ENCODE measurements around the gene NELL2. TPM values are rescaled to one million over a fixed set of nuclear protein-coding genes. Genes with fewer than 3 reads are reported as not detected.

Gene NELL2
- polyA plus RNA-seq, 1 experiment, result 0.43 TPM

DNA sequence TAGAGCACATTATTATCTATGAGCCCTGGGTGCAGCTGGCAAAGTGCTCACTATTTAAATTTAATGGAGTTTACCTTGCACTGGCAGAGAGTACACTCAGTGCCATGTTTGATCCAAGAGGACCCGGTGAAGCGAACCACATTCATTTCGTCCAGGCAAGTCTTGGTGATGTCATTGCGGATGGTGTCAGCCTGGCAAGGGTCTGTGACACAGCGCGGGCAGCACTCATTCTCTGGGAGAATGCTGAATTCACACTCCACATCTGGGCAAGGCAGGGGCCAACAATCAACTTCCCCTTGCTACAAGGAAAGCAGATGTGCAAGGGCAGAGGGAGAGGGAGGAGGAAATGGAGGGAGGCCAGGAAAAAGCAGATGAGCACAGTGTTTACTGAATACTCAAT lies 356.2 kb downstream of the NELL2 start:
- Histone ChIP-seq H3K27me3 (ENCODE audit: control insufficient read depth, insufficient read depth, low read length) (no peaks in the 10 kb centered on the region), H3K9me3 (ENCODE audit: control insufficient read depth, insufficient read depth, low read length) (no peaks in the 10 kb centered on the region), H3K4me3 (ENCODE audit: low read depth, low read length) (no peak overlapping the region), H3K27ac (ENCODE audit: low read depth, low read length) (no peak overlapping the region)
- no peak for DNase-seq (ENCODE audit: low read depth, low spot score)
- ChIA-PET CTCF (no interaction called here), POLR2A (no interaction called here)
- TF ChIP-seq, protein P1, sequence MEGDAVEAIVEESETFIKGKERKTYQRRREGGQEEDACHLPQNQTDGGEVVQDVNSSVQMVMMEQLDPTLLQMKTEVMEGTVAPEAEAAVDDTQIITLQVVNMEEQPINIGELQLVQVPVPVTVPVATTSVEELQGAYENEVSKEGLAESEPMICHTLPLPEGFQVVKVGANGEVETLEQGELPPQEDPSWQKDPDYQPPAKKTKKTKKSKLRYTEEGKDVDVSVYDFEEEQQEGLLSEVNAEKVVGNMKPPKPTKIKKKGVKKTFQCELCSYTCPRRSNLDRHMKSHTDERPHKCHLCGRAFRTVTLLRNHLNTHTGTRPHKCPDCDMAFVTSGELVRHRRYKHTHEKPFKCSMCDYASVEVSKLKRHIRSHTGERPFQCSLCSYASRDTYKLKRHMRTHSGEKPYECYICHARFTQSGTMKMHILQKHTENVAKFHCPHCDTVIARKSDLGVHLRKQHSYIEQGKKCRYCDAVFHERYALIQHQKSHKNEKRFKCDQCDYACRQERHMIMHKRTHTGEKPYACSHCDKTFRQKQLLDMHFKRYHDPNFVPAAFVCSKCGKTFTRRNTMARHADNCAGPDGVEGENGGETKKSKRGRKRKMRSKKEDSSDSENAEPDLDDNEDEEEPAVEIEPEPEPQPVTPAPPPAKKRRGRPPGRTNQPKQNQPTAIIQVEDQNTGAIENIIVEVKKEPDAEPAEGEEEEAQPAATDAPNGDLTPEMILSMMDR (IDR thresholded peaks at IDR 0.05; ENCODE audit: low read depth, low read length), result no peak

DNA sequence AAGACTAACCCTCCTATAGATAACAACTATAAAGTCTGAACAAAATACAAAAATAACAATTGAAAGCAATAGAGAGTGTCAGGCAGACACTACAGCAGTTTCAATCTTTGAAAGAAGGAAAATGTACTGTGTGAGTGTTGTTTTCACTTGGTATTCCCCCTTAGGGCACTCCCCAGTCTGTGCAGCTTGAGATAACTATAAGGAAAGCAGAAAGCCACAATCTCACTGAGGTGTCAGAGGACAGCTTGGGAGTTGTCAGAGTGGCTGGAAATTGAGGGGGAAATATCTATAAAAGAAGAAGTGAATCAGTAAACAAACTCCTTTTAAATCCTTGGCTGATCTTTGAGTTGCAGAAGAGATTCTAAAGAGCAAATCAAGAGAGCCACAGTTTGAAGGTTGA lies 364.8 kb downstream of the NELL2 start:
- POLR2A ChIA-PET, result no interaction called here
- TF ChIP-seq, protein P1 (IDR thresholded peaks at IDR 0.05; ENCODE audit: low read depth, low read length), result no peak
- CTCF ChIA-PET, result interaction anchor here (1.5 kb wide), 1 partner anchor 496 kb away, joined by 4 read pairs; no protein-coding TSS in a partner anchor
- Histone ChIP-seq H3K27ac (ENCODE audit: low read depth, low read length) (no peak overlapping the region), H3K27me3 (ENCODE audit: control insufficient read depth, insufficient read depth, low read length) (no peaks in the 10 kb centered on the region), H3K4me3 (ENCODE audit: low read depth, low read length) (no peak overlapping the region), H3K9me3 (ENCODE audit: control insufficient read depth, insufficient read depth, low read length) (no peaks in the 10 kb centered on the region)
- no peak for DNase-seq (ENCODE audit: low read depth, low spot score)

DNA sequence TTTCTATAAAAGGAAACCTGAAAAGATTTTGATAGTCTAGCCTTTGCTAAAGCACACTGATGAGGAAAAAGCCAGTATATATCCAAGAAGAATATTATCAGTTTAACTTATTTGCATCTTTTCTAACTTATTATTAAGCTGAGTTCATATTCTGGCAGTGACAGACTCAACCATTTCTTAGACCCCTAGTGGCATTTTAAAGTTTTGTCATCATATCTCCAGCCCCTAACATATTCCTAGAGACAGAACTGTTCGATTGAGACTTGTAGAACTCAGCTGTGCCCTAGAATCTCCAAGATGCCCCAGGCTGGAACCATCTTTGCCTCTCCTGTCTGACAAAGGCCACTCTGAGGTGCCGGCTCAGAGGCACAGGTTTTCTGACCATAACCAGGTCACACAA lies 365.6 kb downstream of the NELL2 start:
- Histone ChIP-seq H3K27me3 (ENCODE audit: control insufficient read depth, insufficient read depth, low read length) (no peaks in the 10 kb centered on the region), H3K4me3 (ENCODE audit: low read depth, low read length) (no peak overlapping the region), H3K9me3 (ENCODE audit: control insufficient read depth, insufficient read depth, low read length) (no peaks in the 10 kb centered on the region), H3K27ac (ENCODE audit: low read depth, low read length) (no peak overlapping the region)
- ChIA-PET POLR2A (no interaction called here), CTCF (interaction anchor here (1.5 kb wide), 1 partner anchor 495 kb away, joined by 4 read pairs; no protein-coding TSS in a partner anchor)
- TF ChIP-seq, protein P1 (IDR thresholded peaks at IDR 0.05; ENCODE audit: low read depth, low read length), result no peak
- DNase-seq (ENCODE audit: low read depth, low spot score), result no peak

DNA sequence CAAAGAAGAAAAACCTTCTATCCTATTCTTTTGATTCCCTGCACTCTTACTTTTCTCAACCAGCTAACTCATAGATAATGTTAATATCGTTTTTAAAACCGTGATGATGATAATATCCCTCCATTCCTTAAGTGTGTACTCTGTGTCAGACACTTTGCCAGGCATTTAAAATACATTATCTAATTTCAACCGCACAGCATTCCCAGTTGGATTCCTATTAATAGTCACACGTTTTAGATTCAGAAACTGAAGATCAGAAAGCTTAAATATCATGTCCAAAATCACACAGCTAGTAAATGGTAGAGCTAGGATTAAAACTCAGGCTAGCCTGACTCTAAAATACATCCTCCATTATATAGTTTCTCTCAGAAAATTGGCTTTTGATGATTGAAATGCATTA lies 366.0 kb downstream of the NELL2 start:
- POLR2A ChIA-PET, result no interaction called here
- DNase-seq (ENCODE audit: low read depth, low spot score), result no peak
- Histone ChIP-seq H3K9me3 (ENCODE audit: control insufficient read depth, insufficient read depth, low read length) (no peaks in the 10 kb centered on the region), H3K4me3 (ENCODE audit: low read depth, low read length) (no peak overlapping the region), H3K27ac (ENCODE audit: low read depth, low read length) (no peak overlapping the region), H3K27me3 (ENCODE audit: control insufficient read depth, insufficient read depth, low read length) (no peaks in the 10 kb centered on the region)
- TF ChIP-seq, protein P1 (IDR thresholded peaks at IDR 0.05; ENCODE audit: low read depth, low read length), result no peak
- CTCF ChIA-PET, result interaction anchor here (1.5 kb wide), 1 partner anchor 495 kb away, joined by 4 read pairs; no protein-coding TSS in a partner anchor

DNA sequence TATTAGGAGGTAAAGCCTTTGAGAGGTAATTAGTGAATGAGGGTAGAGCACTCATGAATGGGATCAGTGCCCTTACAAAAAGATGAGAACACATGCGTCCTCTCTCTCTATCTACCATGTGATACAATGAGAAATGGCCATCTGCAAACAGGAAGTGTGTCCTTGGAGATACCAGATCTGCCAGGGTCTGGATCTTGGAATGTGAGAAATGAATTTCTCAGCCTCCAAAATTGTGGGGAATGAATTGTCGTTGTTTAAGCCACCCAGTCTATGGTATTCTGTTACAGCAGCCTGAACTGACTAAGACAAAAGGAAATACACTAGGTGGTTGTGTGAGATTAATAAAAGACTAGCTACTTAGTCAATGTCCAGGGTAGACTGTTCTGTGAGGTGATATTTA lies 366.6 kb downstream of the NELL2 start:
- POLR2A ChIA-PET, result no interaction called here
- CTCF ChIA-PET, result no interaction called here
- H3K27me3 ChIP-seq (ENCODE audit: control insufficient read depth, insufficient read depth, low read length), result no peaks in the 10 kb centered on the region
- TF ChIP-seq, protein P1 (IDR thresholded peaks at IDR 0.05; ENCODE audit: low read depth, low read length), result no peak
- H3K27ac ChIP-seq (ENCODE audit: low read depth, low read length), result no peak overlapping the region
- no peaks in the 10 kb centered on the region for H3K9me3 ChIP-seq (ENCODE audit: control insufficient read depth, insufficient read depth, low read length)
- DNase-seq (ENCODE audit: low read depth, low spot score), result no peak
- no peak overlapping the region for H3K4me3 ChIP-seq (ENCODE audit: low read depth, low read length)
